ENCODE measurements around the gene PLCH2. TPM values are rescaled to one million over a fixed set of nuclear protein-coding genes. Genes with fewer than 3 reads are reported as not detected.

PLCH2 gene
- total RNA-seq, 1 experiment from 2014 or later = 7.2 TPM

GRCh38 chr1:2516946-2517345, 40.9 kb downstream of the PLCH2 start:
- ChIA-PET POLR2A (ENCODE audit: unreplicated experiment) (no interaction called here), CTCF (no interaction called here)
- H3K4me1 ChIP-seq (ENCODE audit: insufficient read depth, low read length) = no peaks in the 10 kb centered on the region
- H2AFZ ChIP-seq (ENCODE audit: low read length) = no peak overlapping the region
- H3K27me3 ChIP-seq (ENCODE audit: low read length) = no peaks in the 10 kb centered on the region
- H3K9me2 ChIP-seq (replicated peaks; ENCODE audit: low read length) = no peaks in the 10 kb centered on the region
- H3K9me3 ChIP-seq (ENCODE audit: low read length) = no peaks in the 10 kb centered on the region
- TF ChIP-seq EZH2 (IDR thresholded peaks at IDR 0.05; ENCODE audit: low read length, unreplicated experiment) = no peak
- TF ChIP-seq, protein P1, sequence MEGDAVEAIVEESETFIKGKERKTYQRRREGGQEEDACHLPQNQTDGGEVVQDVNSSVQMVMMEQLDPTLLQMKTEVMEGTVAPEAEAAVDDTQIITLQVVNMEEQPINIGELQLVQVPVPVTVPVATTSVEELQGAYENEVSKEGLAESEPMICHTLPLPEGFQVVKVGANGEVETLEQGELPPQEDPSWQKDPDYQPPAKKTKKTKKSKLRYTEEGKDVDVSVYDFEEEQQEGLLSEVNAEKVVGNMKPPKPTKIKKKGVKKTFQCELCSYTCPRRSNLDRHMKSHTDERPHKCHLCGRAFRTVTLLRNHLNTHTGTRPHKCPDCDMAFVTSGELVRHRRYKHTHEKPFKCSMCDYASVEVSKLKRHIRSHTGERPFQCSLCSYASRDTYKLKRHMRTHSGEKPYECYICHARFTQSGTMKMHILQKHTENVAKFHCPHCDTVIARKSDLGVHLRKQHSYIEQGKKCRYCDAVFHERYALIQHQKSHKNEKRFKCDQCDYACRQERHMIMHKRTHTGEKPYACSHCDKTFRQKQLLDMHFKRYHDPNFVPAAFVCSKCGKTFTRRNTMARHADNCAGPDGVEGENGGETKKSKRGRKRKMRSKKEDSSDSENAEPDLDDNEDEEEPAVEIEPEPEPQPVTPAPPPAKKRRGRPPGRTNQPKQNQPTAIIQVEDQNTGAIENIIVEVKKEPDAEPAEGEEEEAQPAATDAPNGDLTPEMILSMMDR (conservative IDR thresholded peaks at IDR 0.05; ENCODE audit: low read depth, low read length) = no peak
- no peak for TF ChIP-seq EZH2phosphoT487 (IDR thresholded peaks at IDR 0.05; ENCODE audit: borderline replicate concordance, low read length)
- no peak for DNase-seq
- H3K27ac ChIP-seq (ENCODE audit: low read length) = no peak overlapping the region
- intact Hi-C loops (cut with micrococcal nuclease) = no loop called here
- H3K36me3 ChIP-seq (ENCODE audit: low read depth, low read length) = peaks cover 60% of the 10 kb centered on the region
- no peaks in the 10 kb centered on the region for H3F3A ChIP-seq (ENCODE audit: low read length, unreplicated experiment)
- H4K20me1 ChIP-seq (ENCODE audit: low read length) = peaks cover 4% of the 10 kb centered on the region
- BruUV-seq (replicated peaks) = no TSS peak
- no peak overlapping the region for H3K4me2 ChIP-seq (ENCODE audit: low read length)
- no peak overlapping the region for H3K4me3 ChIP-seq (ENCODE audit: low read length)
- peaks cover 12% of the 10 kb centered on the region for H3K79me2 ChIP-seq (ENCODE audit: low read length)
- H3K9ac ChIP-seq (ENCODE audit: low read length) = no peak overlapping the region
- no peak for ATAC-seq

GRCh38 chr1:2517966-2518365, 41.9 kb downstream of the PLCH2 start:
- H3K36me3 ChIP-seq (ENCODE audit: low read depth, low read length) = peaks cover 61% of the 10 kb centered on the region
- H3K79me2 ChIP-seq (ENCODE audit: low read length) = peaks cover 22% of the 10 kb centered on the region
- no peak overlapping the region for H3K9ac ChIP-seq (ENCODE audit: low read length)
- H4K20me1 ChIP-seq (ENCODE audit: low read length) = peaks cover 14% of the 10 kb centered on the region
- no peaks in the 10 kb centered on the region for H3K9me3 ChIP-seq (ENCODE audit: low read length)
- ChIA-PET CTCF (no interaction called here), POLR2A (ENCODE audit: unreplicated experiment) (no interaction called here)
- H3K4me3 ChIP-seq (ENCODE audit: low read length) = no peak overlapping the region
- H3K27me3 ChIP-seq (ENCODE audit: low read length) = no peaks in the 10 kb centered on the region
- peaks cover 2% of the 10 kb centered on the region for H3K4me1 ChIP-seq (ENCODE audit: insufficient read depth, low read length)
- H3K9me2 ChIP-seq (replicated peaks; ENCODE audit: low read length) = no peaks in the 10 kb centered on the region
- ATAC-seq (no peak), DNase-seq (no peak)
- no peaks in the 10 kb centered on the region for H3F3A ChIP-seq (ENCODE audit: low read length, unreplicated experiment)
- H3K4me2 ChIP-seq (ENCODE audit: low read length) = no peak overlapping the region
- H3K27ac ChIP-seq (ENCODE audit: low read length) = no peak overlapping the region
- TF ChIP-seq EZH2phosphoT487 (IDR thresholded peaks at IDR 0.05; ENCODE audit: borderline replicate concordance, low read length) (no peak), EZH2 (IDR thresholded peaks at IDR 0.05; ENCODE audit: low read length, unreplicated experiment) (no peak)
- TF ChIP-seq, protein P1 (conservative IDR thresholded peaks at IDR 0.05; ENCODE audit: low read depth, low read length) = no peak
- no peak overlapping the region for H2AFZ ChIP-seq (ENCODE audit: low read length)
- BruUV-seq (replicated peaks) = no TSS peak
- intact Hi-C loops (cut with micrococcal nuclease) = no loop called here

- peaks cover 19% of the 10 kb centered on the region for H4K20me1 ChIP-seq (ENCODE audit: low read length)
- no peak overlapping the region for H3K4me3 ChIP-seq (ENCODE audit: low read length)
- H3K27me3 ChIP-seq (ENCODE audit: low read length) = no peaks in the 10 kb centered on the region
- no peak overlapping the region for H3K27ac ChIP-seq (ENCODE audit: low read length)
- TF ChIP-seq EZH2 (IDR thresholded peaks at IDR 0.05; ENCODE audit: low read length, unreplicated experiment) (no peak), EZH2phosphoT487 (IDR thresholded peaks at IDR 0.05; ENCODE audit: borderline replicate concordance, low read length) (no peak)
- TF ChIP-seq, protein P1 (conservative IDR thresholded peaks at IDR 0.05; ENCODE audit: low read depth, low read length) = no peak
- no peak overlapping the region for H2AFZ ChIP-seq (ENCODE audit: low read length)
- no peak overlapping the region for H3K4me2 ChIP-seq (ENCODE audit: low read length)
- no peak overlapping the region for H3K9ac ChIP-seq (ENCODE audit: low read length)
- no peaks in the 10 kb centered on the region for H3K9me3 ChIP-seq (ENCODE audit: low read length)
- DNase-seq = no peak
- intact Hi-C loops (cut with micrococcal nuclease) = no loop called here
- ATAC-seq = no peak
- peaks cover 28% of the 10 kb centered on the region for H3K79me2 ChIP-seq (ENCODE audit: low read length)
- no TSS peak for BruUV-seq (replicated peaks)
- H3K36me3 ChIP-seq (ENCODE audit: low read depth, low read length) = peaks cover 57% of the 10 kb centered on the region
- H3K4me1 ChIP-seq (ENCODE audit: insufficient read depth, low read length) = peaks cover 8% of the 10 kb centered on the region
- H3F3A ChIP-seq (ENCODE audit: low read length, unreplicated experiment) = no peaks in the 10 kb centered on the region
- no peaks in the 10 kb centered on the region for H3K9me2 ChIP-seq (replicated peaks; ENCODE audit: low read length)
- CTCF ChIA-PET = no interaction called here
- POLR2A ChIA-PET (ENCODE audit: unreplicated experiment) = no interaction called here
These were observed 42.4 kb downstream of the PLCH2 start for GRCh38 chr1:2518528-2518927.

Measured in PC-3 (cell line).